ENCODE results near the gene RAD52. TPM values are rescaled to one million over a fixed set of nuclear protein-coding genes. Genes with fewer than 3 reads are reported as not detected.

The RAD52 gene
- total RNA-seq, 1 donor from 2014 or later: 7.1 TPM

DNA sequence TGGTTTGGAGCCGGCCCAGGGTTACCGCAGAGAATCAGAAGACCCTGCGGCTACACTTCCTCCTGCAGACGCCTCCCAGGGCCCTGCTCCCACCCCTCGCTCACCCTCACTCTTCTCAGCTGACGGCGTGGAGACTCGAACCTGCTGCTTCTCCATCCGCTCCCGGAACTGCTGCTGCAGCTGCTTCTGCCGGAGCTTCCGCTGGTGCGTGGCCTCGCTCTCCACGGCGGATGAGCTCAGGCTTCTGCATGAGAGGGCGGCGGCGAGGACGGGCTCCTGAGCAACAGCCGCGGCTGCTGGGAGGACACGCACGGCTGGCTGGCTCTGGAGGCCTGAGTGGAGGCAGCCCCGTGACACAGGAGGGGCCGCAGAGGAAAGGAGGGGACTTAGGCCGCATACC is 33.3 kb downstream of the RAD52 start:
- DNase-seq (ENCODE audit: low read depth): peak; percentile 42
- no peak overlapping the region for H3K4me3 ChIP-seq (ENCODE audit: low read depth, low read length)
- H3K36me3 ChIP-seq (ENCODE audit: control insufficient read depth, insufficient read depth, low read length): peaks cover 2% of the 10 kb centered on the region
- TF ChIP-seq, protein P1, sequence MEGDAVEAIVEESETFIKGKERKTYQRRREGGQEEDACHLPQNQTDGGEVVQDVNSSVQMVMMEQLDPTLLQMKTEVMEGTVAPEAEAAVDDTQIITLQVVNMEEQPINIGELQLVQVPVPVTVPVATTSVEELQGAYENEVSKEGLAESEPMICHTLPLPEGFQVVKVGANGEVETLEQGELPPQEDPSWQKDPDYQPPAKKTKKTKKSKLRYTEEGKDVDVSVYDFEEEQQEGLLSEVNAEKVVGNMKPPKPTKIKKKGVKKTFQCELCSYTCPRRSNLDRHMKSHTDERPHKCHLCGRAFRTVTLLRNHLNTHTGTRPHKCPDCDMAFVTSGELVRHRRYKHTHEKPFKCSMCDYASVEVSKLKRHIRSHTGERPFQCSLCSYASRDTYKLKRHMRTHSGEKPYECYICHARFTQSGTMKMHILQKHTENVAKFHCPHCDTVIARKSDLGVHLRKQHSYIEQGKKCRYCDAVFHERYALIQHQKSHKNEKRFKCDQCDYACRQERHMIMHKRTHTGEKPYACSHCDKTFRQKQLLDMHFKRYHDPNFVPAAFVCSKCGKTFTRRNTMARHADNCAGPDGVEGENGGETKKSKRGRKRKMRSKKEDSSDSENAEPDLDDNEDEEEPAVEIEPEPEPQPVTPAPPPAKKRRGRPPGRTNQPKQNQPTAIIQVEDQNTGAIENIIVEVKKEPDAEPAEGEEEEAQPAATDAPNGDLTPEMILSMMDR (IDR thresholded peaks at IDR 0.05; ENCODE audit: insufficient read depth, low read length, poor library complexity, severe bottlenecking): no peak
- H3K27me3 ChIP-seq (ENCODE audit: control insufficient read depth, insufficient read depth, low read length): no peaks in the 10 kb centered on the region

- peaks cover 2% of the 10 kb centered on the region for H3K36me3 ChIP-seq (ENCODE audit: control insufficient read depth, insufficient read depth, low read length)
- H3K4me3 ChIP-seq (ENCODE audit: low read depth, low read length): no peak overlapping the region
- TF ChIP-seq, protein P1 (IDR thresholded peaks at IDR 0.05; ENCODE audit: insufficient read depth, low read length, poor library complexity, severe bottlenecking): no peak
- no peak for DNase-seq (ENCODE audit: low read depth)
- no peaks in the 10 kb centered on the region for H3K27me3 ChIP-seq (ENCODE audit: control insufficient read depth, insufficient read depth, low read length)
Measured at GRCh38 chr12:915090-915489, 34.4 kb downstream of the RAD52 start.

GRCh38 chr12:913919-914698 is 35.4 kb downstream of the RAD52 start:
- H3K36me3 ChIP-seq (ENCODE audit: control insufficient read depth, insufficient read depth, low read length): peaks cover 2% of the 10 kb centered on the region
- peak; percentile 95 for DNase-seq (ENCODE audit: low read depth)
- no peaks in the 10 kb centered on the region for H3K27me3 ChIP-seq (ENCODE audit: control insufficient read depth, insufficient read depth, low read length)
- no peak overlapping the region for H3K4me3 ChIP-seq (ENCODE audit: low read depth, low read length)
- TF ChIP-seq, protein P1 (IDR thresholded peaks at IDR 0.05; ENCODE audit: insufficient read depth, low read length, poor library complexity, severe bottlenecking): no peak

GRCh38 chr12:912466-913235 is 36.8 kb downstream of the RAD52 start:
- DNase-seq (ENCODE audit: low read depth): no peak
- Histone ChIP-seq H3K36me3 (ENCODE audit: control insufficient read depth, insufficient read depth, low read length) (peaks cover 4% of the 10 kb centered on the region), H3K4me3 (ENCODE audit: low read depth, low read length) (no peak overlapping the region), H3K27me3 (ENCODE audit: control insufficient read depth, insufficient read depth, low read length) (no peaks in the 10 kb centered on the region)
- TF ChIP-seq, protein P1 (IDR thresholded peaks at IDR 0.05; ENCODE audit: insufficient read depth, low read length, poor library complexity, severe bottlenecking): no peak

- Histone ChIP-seq H3K4me3 (ENCODE audit: low read depth, low read length) (no peak overlapping the region), H3K27me3 (ENCODE audit: control insufficient read depth, insufficient read depth, low read length) (no peaks in the 10 kb centered on the region), H3K36me3 (ENCODE audit: control insufficient read depth, insufficient read depth, low read length) (peaks cover 4% of the 10 kb centered on the region)
- DNase-seq (ENCODE audit: low read depth): no peak
- TF ChIP-seq, protein P1 (IDR thresholded peaks at IDR 0.05; ENCODE audit: insufficient read depth, low read length, poor library complexity, severe bottlenecking): no peak
Measured at GRCh38 chr12:911191-911826, 38.2 kb downstream of the RAD52 start.
